T-helper 1 cell treated with Interleukin-12 subunit alpha and Interleukin-12 subunit beta and Interleukin-4 antibody, amounts not matched to agents 30 ng/mL and 1 ng/mL, for 36 hours (primary cell): ENCODE data around the gene ZC4H2. TPM values are rescaled to one million over a fixed set of nuclear protein-coding genes. Genes with fewer than 3 reads are reported as not detected.

Experiments
- total RNA-seq: library from RNA; stranded (reverse); gene quantifications from 2 replicates; pipeline ENCODE4 v1.2.3, GENCODE V29; 2022

Gene ZC4H2
- total RNA-seq, 1 donor from 2014 or later: 12.1 TPM

Other genes with a start within 250 kb of the ZC4H2 start
- gene ZC3H12B, start 58.4 kb upstream of the ZC4H2 start, total RNA-seq: 1.3 and 1.4 TPM in 2 replicates